HG02870 (cell line): ENCODE results near the gene PTER.

ENCODE experiments used
- ATAC-seq: cut with Tn5 transposase; IDR thresholded peaks from one replicate; pipeline ENCODE4 v1.9.1; 2021; ENCODE audit warnings: mild to moderate bottlenecking, moderate library complexity; ENCODE audit not compliant: unreplicated experiment

Gene PTER

GRCh38 chr10:16470747-16471146 is 33.9 kb downstream of the PTER start:
- no peak for ATAC-seq

GRCh38 chr10:16472828-16473227 is 36.0 kb downstream of the PTER start:
- ATAC-seq: no peak

- ATAC-seq: no peak
Observed at GRCh38 chr10:16477757-16478156, 40.9 kb downstream of the PTER start.

- ATAC-seq: no peak
Observed at GRCh38 chr10:16478801-16479200, 42.0 kb downstream of the PTER start.

- no peak for ATAC-seq
Observed at GRCh38 chr10:16481052-16481728, 44.4 kb downstream of the PTER start.

- ATAC-seq: no peak
Observed at GRCh38 chr10:16483241-16483917, 46.6 kb downstream of the PTER start.

- no peak for ATAC-seq
Observed at GRCh38 chr10:16490511-16490910, 53.7 kb downstream of the PTER start.

GRCh38 chr10:16491933-16492332 is 55.1 kb downstream of the PTER start:
- ATAC-seq: no peak

- no peak for ATAC-seq
Observed at GRCh38 chr10:16493884-16494536, 57.2 kb downstream of the PTER start.

- ATAC-seq: no peak
Observed at GRCh38 chr10:16497911-16498310, 61.1 kb downstream of the PTER start.

- no peak for ATAC-seq
Observed at GRCh38 chr10:16505161-16505560, 68.4 kb downstream of the PTER start.

GRCh38 chr10:16509996-16510395 is 73.2 kb downstream of the PTER start:
- ATAC-seq: no peak

- no peak for ATAC-seq
Observed at GRCh38 chr10:16510843-16511242, 74.0 kb downstream of the PTER start.

- no peak for ATAC-seq
Observed at GRCh38 chr10:16518822-16519221, 82.0 kb downstream of the PTER start.

GRCh38 chr10:16519250-16519907 is 82.6 kb downstream of the PTER start:
- ATAC-seq: no peak

- ATAC-seq: peak; percentile 31
Observed at GRCh38 chr10:16519908-16520861, 83.4 kb downstream of the PTER start.

GRCh38 chr10:16520900-16521299 is 84.1 kb downstream of the PTER start:
- ATAC-seq: peak; percentile 53

GRCh38 chr10:16521311-16522016 is 84.7 kb downstream of the PTER start, which contains the start of gene C1QL3:
C1QL3 (minus strand) TSS chr10:16521879; CDS start chr10:16521065, 814 bp downstream.
- ATAC-seq: peak; percentile 28

- no peak for ATAC-seq
Observed at GRCh38 chr10:16527452-16527851, 90.6 kb downstream of the PTER start.

- peak; percentile 47 for ATAC-seq
Observed at GRCh38 chr10:16529853-16530252, 93.0 kb downstream of the PTER start.
